GM21526 (cell line): ENCODE data around the gene SMPD1.
"Not testable (repeated sequence)": the region's sequence is repeated elsewhere in the genome, so short reads cannot be mapped to it uniquely, and the experiment has no call there.

Source experiments
- ATAC-seq: cut with Tn5 transposase; IDR thresholded peaks from one replicate; pipeline ENCODE4 v1.9.1; 2021; ENCODE audit warnings: moderate library complexity; ENCODE audit not compliant: unreplicated experiment, low FRiP score

SMPD1 gene

DNA sequence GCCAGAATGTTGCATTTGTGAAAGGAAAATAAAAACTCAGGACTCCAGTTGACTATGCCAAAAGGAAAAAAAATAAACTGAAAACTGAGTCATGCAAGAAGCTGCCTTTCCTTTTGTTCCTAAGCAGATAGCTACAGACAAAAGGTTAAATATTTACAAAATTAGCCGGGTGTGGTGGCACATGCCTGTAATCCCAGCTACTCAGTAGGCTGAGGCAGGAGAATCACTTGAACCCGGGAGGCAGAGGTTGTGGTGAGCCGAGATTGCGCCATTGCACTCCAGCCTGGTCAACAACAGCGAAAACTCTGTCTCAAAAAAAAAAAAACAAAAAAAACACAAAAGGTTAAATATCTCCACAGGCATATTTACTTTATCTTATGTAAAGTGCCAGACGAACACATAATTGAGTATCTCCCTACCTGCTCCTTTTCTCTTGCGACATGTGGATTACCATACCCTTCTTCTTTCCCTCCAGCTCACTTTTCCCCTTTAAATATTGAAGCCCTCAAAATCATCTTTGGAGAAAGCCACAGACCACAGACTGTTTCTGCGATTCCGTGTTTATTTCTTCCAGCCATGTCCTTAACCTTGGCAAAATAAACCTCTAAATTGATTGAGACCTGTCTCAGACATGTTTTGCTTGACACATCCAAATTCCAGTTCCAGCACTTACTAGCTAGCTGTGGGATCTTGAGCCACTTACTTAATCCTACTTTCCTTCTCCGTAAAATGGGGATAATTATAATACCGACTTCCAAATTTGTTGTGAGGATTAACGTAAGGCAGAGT is 2.3 kb upstream of the SMPD1 start:
- ATAC-seq = no peak

DNA sequence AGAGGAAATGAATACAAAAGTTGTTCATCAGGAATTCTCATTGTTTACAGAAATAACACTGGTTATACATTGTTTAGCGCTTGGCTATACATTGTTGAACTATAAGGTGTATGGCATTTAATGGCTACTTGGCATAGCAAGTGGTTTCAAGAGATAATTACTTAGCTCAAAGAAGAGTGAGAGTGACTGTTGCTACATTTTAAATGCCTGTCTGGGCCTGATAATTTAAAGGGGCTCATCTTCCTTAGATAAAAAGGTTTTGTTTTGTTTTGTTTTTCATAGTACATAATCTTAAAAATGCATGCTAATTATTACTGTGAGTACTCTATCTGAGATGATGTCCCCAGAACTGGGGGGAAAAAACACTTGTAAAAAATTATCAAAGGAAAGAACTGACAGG is 1.5 kb upstream of the SMPD1 start:
- ATAC-seq = no peak

DNA sequence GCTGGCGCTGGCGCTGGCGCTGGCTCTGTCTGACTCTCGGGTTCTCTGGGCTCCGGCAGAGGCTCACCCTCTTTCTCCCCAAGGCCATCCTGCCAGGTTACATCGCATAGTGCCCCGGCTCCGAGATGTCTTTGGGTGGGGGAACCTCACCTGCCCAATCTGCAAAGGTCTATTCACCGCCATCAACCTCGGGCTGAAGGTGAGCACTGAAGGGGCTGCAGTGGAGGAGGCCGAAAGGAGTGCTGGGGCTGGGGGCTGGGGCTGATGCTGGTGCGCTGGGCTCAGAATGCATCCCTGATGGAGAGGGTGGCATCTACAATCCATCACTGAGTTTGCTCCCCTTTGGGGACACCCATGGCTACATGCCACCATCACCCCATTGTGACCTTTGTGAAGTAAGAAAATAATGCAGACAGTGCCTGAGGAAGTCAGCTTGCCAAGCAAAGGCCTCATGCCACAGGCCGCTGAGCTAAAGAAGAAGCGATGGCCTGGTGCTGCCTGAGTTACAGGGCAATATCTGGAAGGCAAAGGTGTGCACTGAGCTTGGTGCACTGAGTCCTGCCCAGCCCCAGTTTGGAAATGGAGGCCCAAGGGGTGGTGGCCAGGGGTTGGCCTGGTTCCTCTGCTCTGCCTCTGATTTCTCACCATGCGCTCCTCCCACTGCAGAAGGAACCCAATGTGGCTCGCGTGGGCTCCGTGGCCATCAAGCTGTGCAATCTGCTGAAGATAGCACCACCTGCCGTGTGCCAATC is 620 bp downstream of the SMPD1 start:
- ATAC-seq = no peak

DNA sequence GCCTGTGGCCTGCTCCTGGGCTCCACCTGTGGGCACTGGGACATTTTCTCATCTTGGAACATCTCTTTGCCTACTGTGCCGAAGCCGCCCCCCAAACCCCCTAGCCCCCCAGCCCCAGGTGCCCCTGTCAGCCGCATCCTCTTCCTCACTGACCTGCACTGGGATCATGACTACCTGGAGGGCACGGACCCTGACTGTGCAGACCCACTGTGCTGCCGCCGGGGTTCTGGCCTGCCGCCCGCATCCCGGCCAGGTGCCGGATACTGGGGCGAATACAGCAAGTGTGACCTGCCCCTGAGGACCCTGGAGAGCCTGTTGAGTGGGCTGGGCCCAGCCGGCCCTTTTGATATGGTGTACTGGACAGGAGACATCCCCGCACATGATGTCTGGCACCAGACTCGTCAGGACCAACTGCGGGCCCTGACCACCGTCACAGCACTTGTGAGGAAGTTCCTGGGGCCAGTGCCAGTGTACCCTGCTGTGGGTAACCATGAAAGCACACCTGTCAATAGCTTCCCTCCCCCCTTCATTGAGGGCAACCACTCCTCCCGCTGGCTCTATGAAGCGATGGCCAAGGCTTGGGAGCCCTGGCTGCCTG is 1.4 kb downstream of the SMPD1 start:
- ATAC-seq = no peak

DNA sequence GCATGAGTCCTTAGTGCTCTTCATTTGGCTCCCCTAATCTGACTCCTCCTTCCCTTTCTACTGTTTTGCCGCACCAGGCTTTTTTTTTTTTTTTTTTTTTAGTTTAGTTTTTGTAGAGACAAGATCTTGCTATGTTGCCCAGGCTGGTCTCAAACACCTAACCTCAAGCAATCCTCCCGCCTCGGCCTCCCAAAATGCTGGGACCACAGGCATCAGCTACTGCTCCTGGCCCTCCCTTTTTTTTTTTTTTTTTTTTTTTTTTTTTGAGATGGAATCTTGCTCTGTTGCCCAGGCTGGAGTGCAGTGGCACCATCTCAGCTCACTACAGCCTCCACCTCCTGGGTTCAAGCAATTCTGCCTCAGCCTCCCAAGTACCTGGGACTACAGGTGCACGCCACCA is 2.0 kb downstream of the SMPD1 start:
- ATAC-seq = not testable (repeated sequence)

DNA sequence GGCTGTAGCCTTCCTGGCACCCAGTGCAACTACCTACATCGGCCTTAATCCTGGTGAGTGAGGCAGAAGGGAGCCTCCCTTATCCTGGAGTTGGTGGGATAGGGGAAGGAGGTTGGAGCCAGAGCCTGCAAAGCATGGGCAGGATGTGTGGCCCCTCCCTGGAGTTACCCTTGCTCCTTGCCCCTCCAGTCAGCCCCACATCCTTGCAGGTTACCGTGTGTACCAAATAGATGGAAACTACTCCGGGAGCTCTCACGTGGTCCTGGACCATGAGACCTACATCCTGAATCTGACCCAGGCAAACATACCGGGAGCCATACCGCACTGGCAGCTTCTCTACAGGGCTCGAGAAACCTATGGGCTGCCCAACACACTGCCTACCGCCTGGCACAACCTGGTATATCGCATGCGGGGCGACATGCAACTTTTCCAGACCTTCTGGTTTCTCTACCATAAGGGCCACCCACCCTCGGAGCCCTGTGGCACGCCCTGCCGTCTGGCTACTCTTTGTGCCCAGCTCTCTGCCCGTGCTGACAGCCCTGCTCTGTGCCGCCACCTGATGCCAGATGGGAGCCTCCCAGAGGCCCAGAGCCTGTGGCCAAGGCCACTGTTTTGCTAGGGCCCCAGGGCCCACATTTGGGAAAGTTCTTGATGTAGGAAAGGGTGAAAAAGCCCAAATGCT is 3.9 kb downstream of the SMPD1 start:
- ATAC-seq = no peak

DNA sequence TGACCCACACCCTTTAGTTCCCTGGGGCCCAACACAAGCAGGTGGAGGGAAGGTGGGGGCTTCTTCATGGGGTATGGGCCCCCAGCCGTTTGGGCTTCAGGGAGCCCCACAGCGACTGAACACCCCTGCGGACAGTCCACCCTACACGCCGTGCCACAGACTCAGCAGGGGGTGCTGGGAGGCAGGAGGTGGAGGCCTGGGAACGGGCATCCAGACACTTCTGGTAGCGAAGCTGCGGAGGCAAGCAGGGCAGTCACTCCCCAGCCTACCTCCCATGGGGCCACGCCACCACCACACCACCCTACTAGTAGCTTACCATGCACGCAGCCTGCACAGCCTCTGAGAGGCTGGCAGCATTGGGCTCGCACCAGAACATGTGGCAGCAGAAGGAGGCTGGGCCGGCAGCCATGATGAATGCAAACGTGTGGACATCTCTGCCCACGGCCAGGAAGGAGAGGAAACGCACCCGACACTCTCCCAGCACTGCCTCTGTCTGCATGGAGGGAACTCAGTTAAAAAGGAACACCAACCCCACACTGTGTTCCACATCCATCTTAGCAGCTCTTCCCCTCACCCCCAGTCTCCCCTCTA is 5.3 kb downstream of the SMPD1 start:
- no peak for ATAC-seq

DNA sequence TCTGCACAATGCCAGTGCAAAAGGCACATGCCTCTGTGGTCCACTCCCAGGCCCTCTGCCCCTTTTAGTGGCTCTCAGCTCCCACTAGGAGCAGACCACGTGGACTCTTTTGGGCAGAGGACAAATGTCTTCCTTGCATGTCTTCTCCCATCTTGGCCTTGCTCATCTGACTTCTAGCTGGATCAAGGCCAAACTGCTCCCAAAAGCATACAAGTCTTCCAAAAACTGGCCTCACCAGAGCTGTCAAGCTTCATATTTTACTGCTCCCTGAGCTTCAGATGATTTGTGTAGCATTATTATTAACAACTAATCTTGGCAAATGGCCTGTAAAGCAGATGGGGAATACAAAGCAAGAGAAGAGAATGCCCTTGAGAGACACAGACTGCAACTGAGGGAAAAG is 6.9 kb downstream of the SMPD1 start:
- no peak for ATAC-seq

DNA sequence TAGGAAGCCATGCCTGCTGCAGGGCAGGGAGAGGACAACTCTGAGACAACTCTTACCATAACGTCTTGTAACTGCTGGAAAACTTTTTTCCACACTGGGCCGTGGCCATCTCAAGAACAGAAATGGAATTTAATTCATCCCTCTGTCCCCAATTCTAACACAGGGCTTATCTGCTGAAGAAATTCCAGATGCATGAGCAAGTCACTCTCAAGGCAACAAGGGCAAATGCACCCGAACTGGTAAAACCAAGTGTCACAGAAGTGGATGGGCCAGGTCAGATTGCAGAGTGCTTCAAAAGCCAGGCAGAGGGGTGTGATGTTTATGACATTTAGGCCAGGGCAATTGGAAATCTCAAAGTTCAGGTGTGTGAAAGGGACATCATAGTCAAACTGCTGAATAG is 7.4 kb downstream of the SMPD1 start:
- no peak for ATAC-seq

DNA sequence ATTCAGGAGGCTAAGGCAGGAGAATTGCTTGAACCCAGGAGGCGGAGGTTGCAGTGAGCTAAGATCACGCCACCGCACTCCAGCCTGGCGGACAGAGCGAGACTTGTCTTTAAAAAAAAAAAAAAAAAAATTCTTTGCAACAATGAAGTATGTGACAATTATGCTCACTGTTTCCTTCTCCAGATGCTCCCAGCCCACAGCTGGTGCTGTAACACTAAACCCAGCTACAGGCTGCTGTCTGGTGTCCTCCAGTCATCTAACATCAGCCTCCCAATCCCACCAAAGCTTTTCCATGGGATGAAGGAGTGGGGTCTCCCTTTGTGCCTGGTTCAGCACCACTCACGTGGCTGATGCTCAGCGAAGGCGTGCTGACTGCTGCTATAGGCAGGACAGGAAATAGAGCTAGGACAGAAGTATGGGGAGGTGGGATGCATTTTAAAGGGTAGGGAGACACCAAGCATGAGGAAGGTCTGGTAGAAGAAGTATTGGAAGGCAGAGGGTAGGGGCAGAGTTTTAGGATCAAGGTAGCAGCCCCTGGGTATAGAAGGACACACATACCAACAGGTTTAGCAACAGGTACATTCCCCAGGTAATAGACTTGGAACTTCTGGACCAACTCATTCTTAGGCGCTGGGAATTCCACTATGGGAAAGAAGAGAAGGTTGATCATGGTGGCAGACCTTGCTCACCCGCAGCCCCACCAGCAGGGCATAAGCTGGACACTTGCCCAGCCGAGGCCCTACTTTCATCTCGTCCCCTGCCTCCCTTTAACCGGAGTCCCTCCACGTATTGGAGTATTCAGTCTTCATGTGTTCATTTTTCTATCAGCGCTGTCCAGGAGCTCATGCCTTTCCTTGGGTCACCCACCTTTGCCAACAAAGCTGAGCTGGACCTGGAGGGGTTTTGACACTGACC is 10.4 kb downstream of the SMPD1 start:
- no peak for ATAC-seq

DNA sequence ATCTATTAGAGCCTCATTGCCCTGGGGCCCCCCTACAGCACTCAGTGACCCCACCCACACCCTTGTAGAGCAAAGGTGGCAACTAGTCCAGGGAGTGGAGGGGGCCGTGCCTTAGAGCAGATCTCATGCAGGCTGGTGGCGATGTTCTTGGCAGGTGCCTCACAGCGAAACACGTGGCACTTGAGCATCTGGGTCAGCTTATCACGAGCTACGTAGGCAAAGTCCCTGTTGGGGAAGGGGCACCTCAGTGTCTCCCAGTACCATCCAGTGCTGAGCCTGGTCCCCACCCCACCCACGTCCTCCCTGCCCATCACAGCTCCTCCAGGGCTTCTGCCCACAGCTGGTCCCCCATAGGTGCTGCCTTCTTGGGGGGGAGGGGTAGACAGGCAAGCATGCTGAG is 11.2 kb downstream of the SMPD1 start:
- no peak for ATAC-seq

DNA sequence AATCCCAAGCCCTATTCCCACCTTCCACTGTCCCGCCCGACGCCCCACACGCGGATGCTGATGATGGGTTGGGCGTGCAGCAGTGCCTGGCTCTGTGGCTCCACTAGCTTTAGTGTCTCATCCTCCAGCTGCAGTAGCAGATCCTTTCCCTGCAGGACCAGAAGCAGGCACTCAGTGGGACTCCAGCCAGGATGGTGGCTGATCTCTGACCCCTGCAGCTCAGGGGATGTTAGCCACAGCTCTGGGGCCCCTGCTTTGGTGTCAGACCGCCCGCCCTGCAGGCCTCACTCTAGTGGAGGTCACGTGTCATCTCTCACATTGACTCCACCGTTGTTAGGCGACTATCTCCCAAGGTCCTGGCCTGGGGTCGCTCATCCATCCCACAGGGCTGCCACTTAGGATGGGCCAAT is 11.8 kb downstream of the SMPD1 start:
- peak; percentile 46 for ATAC-seq

DNA sequence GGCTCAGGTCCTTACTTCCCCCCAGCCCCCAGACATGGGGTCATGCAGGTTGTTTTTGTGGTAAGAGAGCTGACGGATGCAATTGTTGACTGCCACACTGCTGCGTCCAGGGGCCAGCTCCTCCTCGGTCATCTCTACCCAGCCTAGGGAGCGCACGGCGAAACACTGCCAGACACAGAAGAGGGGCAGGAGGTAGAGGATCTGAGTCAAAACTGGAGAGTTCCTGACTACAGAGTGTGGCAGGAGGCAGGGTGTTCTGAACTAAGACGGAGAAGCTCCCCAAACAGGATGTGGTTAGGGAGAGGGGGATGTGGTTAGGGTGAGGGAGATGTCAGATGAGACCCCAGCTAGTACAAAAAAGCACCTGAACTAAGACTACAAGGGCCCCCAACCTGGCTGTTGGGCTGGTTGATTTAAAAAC is 12.3 kb downstream of the SMPD1 start:
- peak; percentile 90 for ATAC-seq

DNA sequence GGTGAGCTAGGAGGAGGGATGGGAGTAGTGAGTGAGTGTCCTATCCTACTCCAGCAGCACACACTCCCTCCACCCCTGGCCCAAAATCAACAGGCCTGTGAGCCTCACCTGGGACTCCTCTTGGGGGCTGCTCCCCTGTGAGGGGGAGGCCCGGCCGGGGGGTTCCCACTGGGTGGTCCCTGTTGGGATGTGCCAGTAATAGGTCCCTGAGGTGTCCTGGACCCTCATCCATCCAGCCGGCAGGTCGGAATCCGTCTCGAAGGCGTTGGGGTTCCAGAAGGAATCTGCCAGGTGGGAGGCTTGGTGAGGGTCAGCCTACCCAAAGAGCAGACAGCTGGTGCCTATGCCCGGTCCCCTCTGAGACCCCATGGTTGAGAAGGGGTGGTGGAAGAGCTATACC is 13.3 kb downstream of the SMPD1 start:
- no peak for ATAC-seq

DNA sequence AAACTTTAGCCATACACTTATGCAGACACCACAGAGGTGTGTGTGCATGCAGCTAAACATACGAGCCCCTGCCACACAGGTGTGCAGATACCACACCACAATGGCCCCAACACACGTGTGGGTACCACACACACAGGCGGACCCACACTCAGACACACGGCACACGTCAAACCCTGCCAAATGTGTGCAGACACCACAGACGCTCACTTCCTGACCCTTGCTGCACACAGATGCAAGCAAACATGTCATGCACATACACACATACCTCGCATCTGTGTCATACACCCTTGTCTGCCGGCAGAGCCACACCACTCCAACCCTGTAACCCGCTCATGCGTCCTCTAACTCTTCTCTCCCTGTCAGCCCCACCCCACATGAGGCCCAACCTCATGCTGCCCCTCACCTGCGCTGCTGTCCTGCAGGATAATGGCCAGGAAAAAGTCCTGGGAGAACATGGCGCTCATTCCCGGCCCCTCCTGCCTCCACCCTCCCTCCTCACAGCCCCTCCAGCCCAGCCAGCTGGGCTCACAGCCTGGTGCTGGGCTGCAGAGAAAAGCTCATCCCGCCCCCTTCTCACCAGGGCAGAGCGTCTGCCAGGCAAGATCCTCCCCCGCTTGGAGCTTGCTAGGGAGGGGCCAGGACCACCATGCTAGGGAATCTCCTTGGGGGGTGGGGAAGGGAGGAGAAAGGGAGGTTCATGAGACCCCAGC is 14.2 kb downstream of the SMPD1 start:
- no peak for ATAC-seq

DNA sequence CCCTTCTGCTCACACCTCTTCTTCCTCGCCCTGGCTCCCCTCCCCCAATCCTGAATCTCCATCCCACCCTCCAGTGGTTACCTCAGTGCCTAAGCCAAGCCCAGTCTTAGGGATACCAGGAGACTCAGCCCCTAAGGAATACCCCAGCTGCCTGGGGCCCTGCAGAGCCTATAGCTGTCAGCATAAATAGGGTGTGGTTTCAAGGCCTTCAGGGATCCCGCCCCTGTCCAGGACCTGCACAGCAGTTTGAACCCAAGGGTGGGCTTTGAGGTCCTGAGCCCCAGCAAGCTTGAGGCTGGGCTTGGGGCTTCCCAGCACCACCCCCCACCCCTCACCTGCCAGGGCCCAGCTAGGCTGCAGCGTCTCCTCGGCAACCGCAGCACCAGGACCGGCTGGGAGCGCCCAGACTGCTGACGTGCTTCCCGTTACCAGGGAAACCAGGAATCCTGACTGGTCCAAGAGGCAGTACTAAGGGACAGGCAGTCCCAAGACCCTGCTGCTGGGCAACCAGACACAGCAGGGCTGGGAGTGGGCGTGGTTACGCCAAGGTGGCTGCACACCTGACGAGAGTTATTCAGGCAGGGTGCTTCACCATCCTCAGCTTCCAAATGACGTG is 14.9 kb downstream of the SMPD1 start:
- ATAC-seq = no peak

DNA sequence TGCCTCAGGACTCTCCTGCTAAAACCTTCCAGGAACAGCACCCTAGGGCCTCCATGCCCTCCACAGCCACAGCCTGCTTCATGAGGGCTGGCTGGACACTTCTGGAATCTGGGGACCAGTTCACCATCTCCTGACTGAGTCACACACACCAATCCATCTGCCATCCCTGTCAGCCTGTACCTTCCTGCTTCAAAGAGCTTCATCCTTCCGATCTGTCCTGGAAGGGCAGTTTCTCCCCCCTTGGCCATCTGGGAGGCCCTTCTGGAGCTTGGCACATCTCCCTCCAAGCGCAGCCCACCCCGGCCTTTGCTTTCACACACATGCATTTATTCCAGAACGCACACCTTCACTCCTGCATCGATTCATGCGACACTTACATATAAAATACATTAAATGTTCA is 15.6 kb downstream of the SMPD1 start:
- ATAC-seq = no peak

DNA sequence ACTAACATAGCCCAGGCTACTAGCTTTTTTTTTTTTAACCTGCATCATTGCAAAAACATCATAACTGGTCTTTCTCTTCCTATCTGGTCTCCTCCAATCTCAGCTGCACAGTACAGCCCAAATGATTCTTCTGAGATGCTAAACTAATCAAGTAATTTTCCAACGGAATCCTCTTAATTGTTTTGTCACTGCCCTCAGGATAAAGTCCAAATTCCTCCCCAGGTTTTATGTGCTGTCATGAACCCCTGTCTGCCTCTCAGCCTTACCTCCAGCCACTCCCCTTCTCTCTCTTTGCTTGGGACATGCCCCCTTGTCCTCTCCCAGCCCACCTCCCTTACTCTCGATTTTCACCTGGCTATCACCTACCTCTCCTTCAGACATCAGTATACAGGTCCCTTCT is 16.1 kb downstream of the SMPD1 start:
- no peak for ATAC-seq
